Ecto neural progenitor cell (in vitro differentiated cells): ENCODE results near the gene TMEM119.
A peak's percentile ranks its signal among the peaks of the same experiment; 100 is the strongest.
"Not testable (repeated sequence)": the region's sequence is repeated elsewhere in the genome, so short reads cannot be mapped to it uniquely, and the experiment has no call there.

ENCODE experiments used
- DNase-seq: peaks from one replicate; pipeline ENCODE4 v3.0.0-alpha.2; 2018; ENCODE audit warnings: low spot score

The TMEM119 gene

GRCh38 chr12:108565146-108565545 lies 32.7 kb downstream of the TMEM119 start:
- peak; percentile 19 for DNase-seq

DNA sequence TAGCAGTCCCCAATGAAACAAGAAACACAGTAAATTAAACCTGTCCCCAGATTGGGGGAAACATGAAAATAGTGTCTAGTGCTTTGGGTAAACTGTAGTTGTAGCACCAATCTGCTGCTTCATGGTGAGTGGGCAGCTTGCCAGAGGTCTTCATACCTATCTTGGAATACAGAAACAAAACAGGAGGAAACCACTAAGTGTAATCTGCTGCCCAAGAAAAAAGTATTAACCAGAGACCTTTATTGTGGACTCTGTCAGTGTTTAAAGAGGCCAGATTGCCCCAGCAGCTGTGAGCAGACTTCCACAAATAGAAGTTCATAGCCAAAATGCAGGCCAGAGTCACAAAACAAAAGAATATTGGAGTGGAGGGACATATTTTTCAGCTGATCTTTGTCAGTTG lies 33.2 kb downstream of the TMEM119 start:
- peak; percentile 28 for DNase-seq

DNA sequence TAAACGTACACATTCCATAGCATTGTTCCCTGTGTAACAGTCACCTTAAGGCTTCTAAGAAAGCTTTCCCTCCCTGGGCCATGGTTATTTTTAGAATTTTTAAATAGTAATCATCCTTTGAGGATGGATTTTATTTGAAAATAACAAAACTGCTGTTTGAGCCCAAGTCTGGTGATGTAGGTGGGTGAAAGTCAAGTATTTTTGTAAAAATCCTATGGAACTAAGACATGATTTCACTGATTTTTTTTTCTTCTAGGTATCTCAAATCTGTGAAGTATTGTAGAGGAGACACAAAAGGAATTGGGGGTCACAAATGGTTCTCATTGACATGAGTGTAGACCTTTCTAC lies 34.1 kb downstream of the TMEM119 start:
- no peak for DNase-seq

DNA sequence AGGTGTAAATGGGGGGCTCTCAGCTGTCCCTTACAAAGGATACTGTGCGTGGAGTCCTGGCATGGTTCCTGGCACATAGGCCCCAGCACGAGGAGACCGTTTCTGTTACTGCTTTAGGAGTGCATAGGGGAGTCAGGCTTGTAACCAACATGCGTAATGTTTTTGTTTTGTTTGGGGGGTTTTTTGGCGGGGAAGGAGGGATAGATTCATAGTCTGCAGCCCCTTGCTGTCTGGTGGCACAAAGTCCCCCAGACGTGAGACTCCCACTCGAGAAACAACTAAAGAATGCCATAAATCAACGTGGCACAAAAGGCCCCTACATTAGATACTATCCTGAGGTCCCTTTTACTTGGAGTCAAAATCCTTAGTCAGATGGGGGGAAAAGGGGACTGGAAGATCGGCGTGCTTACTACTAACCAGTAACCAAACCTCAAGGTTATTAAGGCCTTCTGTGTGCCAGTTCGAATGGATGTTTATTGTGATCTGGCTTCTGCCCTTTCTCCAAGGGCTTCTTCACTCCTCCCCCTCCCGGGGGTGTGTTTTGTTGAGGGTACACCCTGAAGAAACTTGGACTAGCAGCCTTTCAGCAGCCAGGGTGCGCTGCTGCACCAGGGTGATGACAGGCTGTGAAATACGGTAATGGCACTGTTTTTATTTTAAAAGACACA lies 34.6 kb downstream of the TMEM119 start:
- peak; percentile 84 for DNase-seq

GRCh38 chr12:108562348-108563135 lies 35.3 kb downstream of the TMEM119 start, which contains the start of gene ISCU:
ISCU (plus strand) TSS chr12:108562596; CDS start chr12:108562623, 27 bp downstream.
- DNase-seq, result peak; percentile 100

DNA sequence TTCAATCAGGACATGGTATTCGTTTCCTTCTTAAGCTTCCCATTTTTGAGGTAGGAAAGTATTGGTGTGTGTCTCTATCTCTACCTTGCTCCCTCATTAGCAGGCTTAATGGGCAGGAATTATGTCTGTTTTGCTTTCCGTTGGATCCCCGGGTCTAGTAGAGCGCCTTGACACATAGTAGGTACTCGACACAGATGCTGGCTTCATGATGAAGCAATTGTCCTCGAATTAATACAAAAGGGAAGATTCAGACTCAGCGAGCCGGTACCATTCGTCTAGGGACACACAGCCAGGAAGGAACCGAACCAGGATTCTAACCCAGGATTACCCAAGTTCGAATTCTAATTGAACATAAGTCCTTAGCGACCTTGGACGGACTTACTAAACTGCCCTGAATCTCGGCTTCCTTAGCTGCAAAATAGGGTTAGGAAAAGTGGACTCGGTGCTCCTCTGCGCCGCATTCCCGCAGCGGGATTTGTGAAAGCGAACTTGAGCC lies 36.0 kb downstream of the TMEM119 start:
- DNase-seq, result no peak

- peak; percentile 91 for DNase-seq
Observed at GRCh38 chr12:108560752-108561719, 36.8 kb downstream of the TMEM119 start, which contains the start of gene SART3. SART3 (minus strand) TSS chr12:108561173; CDS start chr12:108561154, 19 bp downstream.

- no peak for DNase-seq
Observed at GRCh38 chr12:108560321-108560721, 37.6 kb downstream of the TMEM119 start.

GRCh38 chr12:108559748-108560147 lies 38.1 kb downstream of the TMEM119 start:
- DNase-seq, result no peak

DNA sequence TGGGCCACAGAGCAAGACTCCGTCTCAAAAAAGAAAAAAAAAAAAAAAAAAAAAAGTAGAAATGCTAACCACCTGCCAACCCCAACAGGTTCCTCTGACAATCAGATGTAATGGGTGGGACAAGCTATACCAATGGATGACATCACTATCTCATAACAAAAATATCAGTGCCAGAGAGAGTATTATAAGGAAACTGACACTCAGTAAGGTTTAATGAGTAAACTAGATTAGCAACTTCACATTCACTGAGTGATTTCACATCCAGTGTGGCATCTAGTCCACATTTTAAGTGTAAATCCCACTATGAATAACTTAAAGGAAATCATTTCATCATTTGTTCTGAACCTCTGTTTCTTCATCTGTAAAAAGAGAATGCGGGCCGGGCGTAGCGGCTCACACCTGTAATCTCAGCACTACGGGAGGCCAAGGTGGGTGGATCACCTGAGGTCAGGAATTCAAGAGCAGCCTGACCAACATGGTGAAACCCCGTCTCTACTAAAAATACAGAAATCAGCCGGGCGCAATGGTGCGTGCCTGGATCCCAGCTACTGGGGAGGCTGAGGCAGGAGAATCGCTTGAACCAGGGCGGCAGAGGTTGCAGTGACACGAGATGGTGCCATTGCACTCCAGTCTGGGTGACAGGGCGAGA lies 38.8 kb downstream of the TMEM119 start:
- DNase-seq, result no peak

- not testable (repeated sequence) for DNase-seq
Observed at GRCh38 chr12:108555383-108555782, 42.5 kb downstream of the TMEM119 start.

- no peak for DNase-seq
Observed at GRCh38 chr12:108553799-108554198, 44.1 kb downstream of the TMEM119 start.

- DNase-seq, result no peak
Observed at GRCh38 chr12:108551535-108551934, 46.3 kb downstream of the TMEM119 start.

DNA sequence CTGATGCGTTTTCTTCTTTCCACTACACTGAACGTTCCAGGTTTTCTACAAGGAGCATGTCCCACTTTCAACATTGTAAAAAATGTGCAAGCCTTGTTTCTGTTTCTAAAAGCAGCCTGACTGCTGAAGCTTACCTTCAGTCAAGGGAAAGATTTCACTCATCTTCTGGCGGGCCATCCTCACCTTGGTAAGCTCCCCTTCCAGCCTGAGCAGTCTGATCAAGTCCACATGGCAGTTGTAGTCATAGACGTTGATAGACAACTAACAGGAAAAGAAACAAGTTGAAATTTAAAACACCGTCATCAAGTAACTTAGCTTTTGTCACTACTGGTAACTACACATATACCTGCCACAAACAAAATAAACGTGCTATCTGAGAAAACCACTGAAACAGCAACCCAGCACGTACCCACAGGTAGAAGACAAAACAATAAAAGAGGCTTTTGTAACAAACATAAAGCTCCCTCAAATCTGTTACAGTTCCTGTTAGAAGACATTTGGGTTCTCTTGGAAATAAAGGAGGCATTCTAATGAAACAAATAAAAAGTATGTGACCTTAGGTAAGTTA lies 48.8 kb downstream of the TMEM119 start:
- no peak for DNase-seq

DNA sequence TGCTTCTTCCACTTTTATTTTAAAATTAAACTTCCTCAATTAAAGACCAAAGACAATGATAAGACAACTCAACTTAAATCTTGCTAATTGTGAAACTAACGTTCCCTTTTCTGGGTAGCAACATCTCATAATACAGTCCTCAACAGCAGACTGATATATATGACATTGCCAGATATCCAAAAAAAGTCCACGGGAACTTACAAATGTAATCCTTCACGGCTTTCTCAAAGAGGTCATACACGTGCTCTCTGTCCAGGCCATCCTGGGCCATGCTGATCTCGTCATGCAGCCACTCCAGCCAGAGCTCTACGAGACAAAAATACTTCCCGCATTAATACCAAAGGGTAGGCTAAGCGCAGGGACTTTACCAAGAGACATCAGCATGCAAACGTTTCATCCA lies 50.2 kb downstream of the TMEM119 start:
- DNase-seq, result no peak

- DNase-seq, result no peak
Observed at GRCh38 chr12:108543652-108544051, 54.2 kb downstream of the TMEM119 start.

DNA sequence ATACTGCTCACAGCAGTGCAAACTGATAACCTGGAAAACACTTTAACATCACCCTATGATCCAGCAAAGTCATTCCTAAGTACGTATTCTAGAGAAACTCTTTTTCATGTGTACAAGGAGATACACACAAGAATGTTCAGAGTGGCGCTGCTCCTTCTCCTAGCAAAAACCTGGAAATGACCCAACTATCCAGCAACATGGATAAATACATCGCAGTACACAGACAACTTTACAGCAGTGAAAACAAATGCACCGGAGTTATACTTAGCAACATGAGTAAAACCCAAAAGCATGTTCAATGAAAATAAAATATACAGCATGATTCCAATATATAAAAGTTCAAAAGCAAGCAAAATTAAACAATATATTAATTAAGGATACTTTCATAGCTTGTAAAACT lies 55.6 kb downstream of the TMEM119 start:
- DNase-seq, result no peak
